Stimulated activated CD8-positive, alpha-beta memory T cell treated with anti-CD3 and anti-CD28 coated beads, Interleukin-15, amount 100 ng/mL, for 24 hours (primary cell): ENCODE data around the gene CD300A.
"Not testable (repeated sequence)": the region's sequence is repeated elsewhere in the genome, so short reads cannot be mapped to it uniquely, and the experiment has no call there.

Experiments
- DNase-seq: peaks from one replicate; pipeline ENCODE4 v3.0.0-alpha.2; 2020; ENCODE audit warnings: low read depth

The CD300A gene

DNA sequence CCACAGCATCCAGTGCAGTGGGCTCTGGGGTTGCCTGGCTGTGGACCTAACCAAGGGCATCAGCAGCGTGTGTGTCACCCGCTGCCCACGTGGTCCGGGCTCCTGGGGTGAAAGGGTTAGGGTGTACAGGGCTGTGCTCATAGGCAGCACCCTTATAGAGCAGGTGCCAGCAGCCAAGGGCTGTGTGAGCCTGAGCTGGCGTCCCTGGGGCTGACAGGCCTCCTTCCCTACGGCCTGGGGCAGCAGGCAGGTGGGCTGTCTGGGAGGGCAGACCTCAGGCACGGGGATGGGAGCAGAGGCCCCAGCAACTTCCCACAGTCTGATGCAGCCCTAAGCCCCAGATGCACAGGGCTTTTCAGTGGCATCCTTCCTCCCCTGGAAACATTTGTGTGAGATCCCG is 13.9 kb downstream of the CD300A start:
- no peak for DNase-seq

DNA sequence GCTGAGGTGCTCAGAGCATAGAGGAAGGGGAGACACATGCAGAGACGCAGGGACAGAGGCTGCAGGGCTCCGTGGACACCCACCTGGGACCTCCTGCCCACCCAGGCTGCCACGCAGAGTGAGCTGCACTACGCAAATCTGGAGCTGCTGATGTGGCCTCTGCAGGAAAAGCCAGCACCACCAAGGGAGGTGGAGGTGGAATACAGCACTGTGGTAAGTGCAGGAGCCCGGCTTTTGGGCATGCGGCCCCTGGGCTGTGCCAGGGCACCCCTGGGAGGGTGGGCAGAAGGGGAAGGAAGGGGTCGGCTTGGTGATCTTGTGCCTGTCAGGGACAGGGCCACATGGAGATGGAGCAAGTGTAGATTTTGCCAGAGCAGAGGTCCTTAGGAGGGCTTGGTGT is 15.2 kb downstream of the CD300A start:
- no peak for DNase-seq

DNA sequence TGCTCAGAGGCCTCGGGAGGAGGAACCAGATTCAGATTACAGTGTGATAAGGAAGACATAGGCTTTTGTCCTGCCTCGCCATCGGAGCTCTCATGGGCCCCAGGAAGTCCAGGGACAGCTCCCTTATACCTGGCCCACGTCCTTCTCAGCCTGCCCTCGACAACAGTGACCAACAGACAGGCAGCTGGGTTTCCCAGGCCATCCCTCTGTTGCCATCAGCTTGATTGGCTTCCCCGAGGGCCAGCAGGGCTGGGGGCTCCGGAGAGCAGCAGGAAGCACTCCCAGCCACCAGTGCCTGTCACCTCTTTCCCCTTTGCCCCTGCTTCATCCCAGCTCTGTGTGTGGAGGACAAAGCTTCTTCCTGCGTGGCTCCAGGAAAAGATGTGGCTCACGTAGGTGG is 17.6 kb downstream of the CD300A start:
- DNase-seq = no peak

DNA sequence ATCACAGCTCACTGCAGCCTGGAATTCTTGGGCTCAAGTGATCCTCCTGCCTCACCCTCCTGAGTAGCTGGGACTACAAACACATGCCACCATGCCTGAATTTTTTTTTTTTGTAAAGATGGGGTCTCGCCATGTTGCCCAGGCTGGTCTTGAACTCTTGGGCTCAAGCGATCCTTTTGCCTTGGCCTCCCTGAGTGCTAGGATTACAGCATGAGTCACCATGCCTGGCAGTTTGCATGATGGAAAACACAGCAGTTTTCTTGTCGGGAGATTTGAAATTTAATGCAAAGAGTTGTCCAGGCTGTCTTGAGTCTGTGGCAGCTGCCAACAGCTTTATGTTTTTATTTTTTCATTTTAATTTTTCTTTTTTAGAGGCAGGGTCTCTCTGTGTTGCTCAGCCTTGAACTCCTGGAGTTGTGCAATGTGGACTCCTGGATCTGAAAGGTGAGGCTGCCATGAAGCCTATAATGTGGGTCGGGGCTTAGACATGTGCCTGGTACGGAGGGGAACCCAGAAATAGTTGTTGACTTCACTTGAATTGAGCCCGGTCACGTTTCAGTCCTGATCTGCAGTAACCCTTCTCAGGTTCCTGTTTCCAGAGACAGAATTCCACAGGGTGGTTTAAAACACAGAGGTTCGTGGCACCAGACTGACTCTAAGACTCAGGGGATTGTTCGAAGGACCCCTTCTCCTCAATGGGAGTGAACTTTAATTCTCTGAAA is 18.7 kb downstream of the CD300A start:
- DNase-seq = no peak

DNA sequence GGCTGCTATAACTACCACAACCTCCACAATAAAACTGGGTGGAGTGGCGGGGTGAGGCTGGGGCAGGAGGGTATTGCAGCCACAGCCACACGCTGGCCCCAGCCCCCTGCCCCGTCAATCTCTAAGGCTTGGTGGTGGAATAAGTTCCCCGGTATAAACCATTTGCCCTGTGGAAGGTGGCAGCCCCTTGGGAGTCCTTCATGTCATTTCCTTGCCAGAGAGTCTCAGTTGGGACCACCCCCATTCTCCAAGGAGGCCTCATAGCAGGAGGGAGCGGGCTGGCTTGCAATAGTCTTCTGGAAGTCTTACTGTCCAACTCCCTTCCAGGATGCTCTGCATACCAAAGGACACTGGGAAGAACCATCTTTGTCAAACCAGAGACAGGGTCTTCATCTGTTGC is 19.4 kb downstream of the CD300A start:
- no peak for DNase-seq

DNA sequence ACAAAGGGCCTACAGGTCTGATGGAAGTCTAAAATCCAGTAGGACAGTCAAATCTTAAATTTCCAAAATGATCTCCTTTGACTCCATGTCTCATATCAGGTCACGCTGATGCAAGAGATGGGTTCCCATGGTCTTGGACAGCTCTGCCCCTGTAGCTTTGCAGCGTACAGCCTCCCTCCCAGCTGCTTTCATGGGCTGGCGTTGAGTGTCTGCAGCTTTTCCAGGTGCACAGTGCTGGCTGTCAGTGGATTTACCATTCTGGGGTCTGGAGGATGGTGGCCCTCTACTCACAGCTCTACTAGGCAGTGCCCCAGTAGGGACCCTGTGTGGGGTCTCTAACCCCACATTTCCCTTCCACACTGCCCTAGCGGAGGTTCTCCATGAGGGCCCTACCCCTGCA is 21.8 kb downstream of the CD300A start:
- not testable (repeated sequence) for DNase-seq

DNA sequence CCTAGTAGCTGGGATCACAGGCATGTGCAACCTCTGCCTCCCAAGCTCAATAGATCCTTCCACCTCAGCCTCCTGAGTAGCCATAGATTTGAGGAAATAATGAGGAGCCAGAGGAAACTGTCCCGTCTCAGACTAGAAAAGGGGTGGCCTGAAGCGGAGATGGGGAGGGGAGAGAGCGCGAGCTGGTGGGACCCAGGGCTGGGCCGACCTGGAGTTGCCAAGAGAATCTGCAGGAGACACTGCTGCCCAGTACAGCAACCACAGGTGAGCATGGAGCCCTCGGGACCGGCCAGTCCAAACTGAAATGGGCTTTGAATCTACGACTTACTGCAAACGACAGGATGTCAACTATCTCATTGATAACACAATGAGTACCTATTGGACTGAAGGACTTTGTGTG is 24.3 kb downstream of the CD300A start:
- DNase-seq = no peak

DNA sequence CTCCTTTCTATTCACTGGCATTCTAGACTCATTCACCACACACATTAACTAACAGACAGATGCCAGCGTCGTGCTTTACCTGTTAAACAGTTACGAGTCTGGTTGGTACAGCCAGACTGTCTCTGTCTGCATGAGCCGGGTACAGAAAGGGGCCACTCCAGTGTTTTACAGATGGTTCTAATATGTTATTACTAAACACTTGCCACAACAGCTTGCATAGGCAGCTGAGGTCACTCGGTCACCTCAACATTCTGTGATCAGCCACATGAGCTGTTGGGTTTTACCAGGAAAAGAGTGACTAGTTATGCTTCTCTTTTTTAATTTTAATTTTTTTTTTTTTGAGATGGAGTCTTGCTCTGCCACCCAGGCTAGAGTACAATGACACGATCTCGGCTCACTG is 25.2 kb downstream of the CD300A start:
- DNase-seq = no peak

DNA sequence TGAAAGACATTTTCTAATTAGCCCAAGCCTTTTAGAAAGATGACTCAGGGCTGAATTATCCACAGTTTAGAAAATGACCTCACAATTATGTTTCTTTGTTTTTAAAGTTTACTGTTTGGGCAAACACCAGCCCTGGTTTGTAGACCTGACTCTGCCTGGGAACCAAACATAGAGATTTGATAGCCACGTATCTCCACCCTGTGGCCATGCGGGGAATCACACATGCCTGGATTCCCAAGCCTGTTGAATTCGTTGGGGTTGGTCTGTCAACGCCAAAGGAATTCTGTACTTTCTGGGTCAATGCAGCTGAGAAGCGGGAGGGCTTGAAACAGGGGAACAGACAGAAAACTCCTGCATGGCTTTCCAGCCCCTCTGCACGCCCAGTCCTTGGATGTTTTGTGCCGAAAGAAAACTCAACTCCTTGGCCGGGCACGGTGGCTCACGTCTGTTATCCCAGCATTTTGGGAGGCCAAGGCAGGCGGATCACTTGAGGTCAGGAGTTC is 26.9 kb downstream of the CD300A start:
- DNase-seq = no peak

DNA sequence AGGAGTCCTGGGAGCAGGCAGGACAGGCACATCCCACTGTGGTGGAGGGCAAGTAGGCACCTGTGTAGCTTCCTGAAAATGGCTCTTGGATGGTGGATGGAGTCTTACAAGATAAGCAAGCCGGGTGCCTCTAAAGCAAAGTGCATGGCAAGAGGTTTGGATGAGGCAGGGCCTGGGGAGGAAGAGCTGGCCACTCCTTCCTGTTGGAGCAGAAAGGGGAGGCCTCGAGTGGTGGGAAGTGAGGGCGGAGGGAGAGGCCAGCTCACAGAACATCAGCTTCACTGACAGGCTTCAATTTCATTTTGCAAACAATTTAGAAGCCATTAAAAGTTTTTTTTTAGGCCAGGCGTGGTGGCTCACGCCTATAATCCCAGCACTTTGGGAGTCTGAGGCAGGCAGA is 31.0 kb downstream of the CD300A start:
- no peak for DNase-seq

DNA sequence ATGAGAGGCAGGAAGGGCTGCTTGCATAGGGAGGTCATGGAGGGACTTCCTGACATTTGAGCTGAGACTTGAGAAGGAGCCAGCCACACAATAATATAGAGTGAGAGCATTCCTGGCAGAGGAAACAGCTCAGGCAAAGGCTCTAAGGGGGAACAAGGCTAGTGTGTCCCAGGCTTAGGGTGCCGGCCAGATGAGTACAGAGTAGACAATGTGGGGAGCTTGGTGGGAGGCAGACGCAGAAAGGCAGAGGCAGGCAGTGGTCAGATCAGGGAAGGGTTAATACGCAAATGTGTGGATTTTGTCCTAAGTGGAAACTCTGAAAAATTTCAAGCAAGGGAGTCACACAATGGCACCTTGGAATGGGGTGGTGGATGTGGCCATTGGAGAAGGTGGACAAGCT is 33.6 kb downstream of the CD300A start:
- DNase-seq = no peak

DNA sequence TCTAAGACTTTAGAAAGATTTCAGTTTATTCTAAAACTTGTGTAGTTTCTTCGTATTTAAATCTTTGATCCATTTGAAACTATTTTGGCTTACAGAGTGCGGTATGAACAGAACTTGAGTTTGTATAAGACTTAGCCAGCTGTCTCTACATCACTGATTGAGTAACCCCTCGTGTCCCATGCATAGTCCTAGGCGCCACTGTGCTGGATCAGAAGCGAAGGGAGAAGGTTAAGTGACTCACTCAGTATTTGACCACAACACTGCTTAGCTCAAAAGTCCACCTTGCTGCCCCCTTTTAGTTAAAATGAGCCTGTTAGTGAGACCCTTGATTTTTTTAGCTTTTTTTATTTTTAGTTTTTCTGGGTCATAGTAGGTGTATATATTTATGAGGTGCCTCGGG is 36.4 kb downstream of the CD300A start:
- no peak for DNase-seq

DNA sequence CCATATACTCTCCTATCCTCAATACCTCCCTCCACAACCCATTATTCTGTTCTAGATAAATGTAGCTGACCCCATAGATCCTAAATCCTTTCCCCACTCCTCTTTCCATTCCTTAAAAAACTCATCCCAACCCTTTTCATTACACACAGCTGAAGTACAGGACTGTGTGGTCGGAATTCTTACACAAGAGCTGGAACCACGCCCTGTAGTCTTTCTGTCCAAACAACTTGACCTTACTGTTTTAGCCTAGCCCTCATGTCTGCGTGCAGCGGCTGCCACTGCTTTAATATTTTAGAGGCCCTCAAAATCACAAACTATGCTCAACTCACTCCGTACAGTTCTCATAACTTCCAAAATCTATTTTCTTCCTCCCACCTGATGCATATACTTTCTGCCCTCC is 37.5 kb downstream of the CD300A start:
- DNase-seq = not testable (repeated sequence)

DNA sequence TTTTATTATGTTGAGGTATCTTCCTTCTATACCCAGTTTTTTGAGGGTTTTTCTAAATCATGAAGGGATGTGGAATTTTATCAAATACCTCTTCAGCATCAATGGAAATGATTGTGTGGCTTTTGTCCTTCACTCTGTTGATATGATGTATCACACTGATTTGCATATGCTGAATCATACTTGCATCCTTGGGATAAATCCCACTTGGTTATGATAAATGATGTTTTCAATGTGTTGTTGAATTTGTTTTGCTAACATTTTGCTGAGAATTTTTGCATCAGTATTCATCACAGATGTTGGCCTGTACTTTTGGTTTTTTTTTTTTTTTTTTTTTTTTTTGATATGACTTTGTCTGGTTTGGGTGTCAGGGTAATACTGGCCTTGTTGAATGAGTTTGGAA is 41.7 kb downstream of the CD300A start:
- no peak for DNase-seq

DNA sequence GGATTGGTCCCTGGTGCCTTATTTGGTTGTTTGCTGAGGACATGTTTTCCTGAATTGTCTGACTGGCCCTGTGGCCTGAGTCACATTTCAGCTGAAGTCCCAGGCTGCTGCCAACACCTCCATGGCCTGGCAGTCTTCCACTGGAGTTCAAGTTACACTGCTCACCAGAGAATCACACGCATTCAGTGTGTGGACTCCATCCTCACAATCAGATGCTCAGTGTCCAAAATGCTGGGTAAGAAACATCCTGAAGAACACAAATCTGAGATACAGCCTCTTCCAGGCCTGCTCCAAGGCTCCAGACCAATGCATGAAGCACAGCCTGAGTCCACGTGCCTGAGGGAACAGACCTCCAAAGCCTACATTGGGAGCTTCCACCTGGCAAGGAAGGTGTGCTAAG is 45.6 kb downstream of the CD300A start:
- DNase-seq = no peak

DNA sequence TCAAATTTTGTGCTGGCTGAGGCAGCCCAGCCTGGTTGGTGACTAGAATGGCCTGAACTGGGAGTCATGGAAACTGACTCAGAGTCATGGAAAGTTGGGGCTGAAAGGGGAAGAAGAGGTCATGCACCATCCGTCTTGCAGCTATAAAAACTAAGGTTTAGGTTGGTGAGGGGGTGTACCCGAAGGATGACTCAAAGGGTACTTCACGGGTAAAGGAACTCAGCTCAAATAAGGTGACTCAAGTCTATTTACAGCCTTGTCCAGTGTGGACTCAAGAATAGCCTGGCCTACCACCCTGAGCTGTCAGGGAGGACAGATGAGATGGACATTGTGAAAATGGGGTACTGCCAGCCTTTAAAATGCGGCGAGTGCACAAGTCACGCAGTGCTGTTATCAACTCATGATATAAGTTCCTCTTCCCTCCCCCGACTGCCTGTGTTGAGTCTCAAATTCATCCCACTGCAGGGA is 46.2 kb downstream of the CD300A start:
- DNase-seq = no peak

DNA sequence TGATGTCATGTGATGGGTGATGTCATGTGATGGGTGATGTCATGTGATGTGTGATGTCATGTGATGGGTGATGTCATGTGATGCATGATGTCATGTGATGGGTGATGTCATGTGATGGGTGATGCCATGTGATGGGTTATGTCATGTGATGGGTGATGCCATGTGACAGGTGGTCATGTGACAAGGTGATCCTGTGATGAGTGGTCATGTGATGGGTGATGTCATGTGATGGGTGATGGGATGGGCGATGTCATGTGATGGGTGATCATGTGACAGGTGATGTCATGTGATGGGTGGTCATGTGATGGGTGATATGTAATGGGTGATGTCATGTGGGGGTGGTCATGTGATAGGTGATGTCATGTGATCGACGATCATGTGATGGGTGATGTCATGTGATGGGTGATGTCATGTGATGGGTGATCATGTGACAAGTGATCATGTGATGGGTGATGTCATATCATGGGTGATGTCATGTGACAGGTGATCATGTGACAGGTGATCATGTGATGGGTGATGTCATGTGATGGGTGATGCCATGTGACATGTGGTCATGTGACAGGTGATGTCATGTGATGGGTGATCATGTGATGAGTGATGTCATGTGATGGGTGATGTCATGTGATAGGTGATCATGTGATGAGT is 47.7 kb downstream of the CD300A start:
- DNase-seq = no peak

DNA sequence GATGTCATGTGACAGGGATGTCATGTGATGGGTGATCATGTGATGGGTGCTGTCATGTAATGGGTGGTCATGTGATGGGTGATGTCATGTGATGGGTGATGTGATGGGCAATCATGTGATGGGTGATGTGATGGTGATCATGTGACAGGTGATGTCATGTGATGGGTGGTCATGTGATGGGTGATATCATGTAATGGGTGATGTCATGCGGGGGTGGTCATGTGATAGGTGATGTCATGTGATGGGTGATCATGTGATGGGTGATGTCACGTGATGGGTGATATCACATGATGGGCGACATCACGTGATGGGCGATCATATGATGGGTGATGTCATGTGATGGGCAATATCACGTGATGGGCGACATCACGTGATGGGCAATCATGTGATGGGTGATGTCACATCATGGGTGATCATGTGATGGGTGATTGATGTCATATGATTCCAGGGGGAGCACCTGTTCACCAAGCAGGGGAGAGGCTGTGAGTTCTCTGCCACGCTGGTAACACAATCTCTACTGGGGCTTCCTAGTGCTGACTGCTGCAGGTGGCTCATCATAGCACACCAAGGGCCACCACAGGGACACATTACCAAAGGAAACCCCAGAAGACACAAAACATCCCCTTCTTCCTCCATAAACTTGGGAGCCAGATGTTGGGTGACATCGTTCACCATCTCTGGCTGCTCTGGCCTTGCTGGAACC is 48.3 kb downstream of the CD300A start:
- DNase-seq = no peak

DNA sequence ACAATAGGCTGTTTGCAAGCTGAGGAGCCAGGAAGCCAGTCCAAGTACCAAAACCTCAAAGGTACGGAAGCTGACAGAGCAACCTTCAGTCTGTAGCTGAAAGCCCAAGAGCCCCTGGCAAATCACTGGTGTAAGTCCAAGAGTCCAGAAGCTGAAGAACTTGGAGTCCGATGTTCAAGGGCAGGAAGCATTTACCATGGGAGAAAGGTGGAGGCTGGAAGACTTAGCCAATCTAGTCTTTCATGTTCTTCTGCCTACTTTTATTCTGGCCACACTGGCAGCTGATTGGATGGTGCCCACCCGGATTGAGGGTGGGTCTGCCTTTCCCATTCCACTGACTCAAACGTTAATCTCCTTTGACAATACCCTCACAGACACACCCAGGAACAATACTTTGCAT is 49.5 kb downstream of the CD300A start:
- DNase-seq = no peak

DNA sequence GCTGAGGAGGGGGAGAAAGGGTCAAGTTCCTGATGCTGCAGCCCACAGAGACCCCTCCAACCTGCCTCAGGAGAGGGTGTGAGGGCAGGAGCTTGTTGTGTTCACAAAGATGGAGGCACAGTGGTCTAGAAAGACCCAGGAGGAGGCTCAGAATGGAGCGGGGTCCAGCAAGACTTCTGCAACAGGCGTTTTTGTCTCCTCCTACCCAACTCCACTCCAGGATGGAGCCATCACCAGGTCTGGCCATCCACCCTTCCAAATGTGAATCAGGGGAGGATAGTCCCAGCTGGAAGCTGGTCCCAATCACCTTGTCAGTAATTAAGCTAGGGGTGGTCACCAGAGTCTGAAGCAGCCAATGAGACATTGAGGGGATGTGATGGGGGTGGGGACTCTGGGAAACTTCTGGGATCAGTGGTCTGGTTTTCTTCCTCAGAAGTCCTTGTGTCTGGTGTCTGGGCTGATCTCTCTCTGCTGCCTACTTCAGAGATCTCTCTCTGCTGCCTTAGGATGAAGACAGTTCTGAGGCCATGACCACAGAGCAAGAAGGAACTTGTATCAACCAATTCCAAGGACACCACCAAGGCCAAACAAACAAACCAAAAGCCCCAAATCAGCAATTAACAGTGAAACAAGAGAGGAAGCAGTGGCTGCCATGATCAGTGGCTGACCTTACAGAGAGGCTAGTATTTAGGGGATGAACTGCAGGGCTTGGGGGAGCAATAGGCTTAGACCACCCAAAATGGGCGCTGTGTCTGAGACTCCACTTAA is 50.3 kb downstream of the CD300A start:
- DNase-seq = no peak

DNA sequence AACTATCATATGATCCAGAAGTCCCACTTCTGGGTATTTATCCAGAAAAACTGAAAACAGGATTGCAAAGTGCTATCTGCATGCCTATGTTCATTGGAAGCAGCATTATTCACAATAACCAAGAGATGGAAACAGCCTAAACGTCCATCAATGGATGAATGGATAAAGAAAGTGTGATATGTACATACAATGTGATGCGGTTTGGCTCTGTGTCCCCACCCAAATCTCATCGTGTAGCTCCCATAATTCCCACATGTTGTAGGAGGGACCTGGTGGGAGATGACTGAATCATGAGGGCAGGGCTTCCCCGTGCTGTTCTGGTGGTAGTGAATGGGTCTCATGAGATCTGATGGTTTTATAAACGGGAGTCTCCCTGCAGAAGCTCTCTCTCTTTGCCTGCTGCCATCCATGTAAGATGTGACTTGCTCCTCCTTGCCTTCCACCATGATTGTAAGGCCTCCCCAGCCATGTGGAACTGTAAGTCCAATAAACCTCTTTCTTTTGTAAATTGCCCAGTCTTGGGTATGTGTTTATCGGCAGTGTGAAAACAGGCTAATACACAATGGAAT is 52.1 kb downstream of the CD300A start:
- not testable (repeated sequence) for DNase-seq

DNA sequence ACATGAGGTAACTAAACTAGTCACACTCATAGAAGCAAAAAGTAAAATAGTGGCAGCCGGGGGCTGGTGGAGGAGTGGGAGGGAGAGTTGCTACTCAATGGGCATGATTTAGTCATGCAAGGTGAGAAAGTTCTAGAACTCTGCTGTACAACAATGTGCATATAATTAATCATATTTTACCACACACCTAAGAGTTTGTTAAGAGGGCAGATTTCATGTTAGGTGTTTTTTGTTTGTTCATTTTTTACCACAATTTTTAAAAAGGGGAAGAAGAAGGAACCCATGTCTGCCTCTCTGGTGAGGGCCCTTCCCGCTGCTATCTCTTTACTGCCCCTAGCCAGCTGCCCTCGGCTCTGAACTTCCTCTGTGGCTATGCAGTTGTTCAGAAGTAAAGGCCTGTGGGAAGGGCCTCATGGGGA is 53.6 kb downstream of the CD300A start:
- DNase-seq = no peak
